ENCODE results near the gene GALNT16. TPM values are rescaled to one million over a fixed set of nuclear protein-coding genes. Genes with fewer than 3 reads are reported as not detected.

GALNT16 gene
- polyA plus RNA-seq, 3 donors, result 4.5 to 7.0 (median 6.4) TPM

DNA sequence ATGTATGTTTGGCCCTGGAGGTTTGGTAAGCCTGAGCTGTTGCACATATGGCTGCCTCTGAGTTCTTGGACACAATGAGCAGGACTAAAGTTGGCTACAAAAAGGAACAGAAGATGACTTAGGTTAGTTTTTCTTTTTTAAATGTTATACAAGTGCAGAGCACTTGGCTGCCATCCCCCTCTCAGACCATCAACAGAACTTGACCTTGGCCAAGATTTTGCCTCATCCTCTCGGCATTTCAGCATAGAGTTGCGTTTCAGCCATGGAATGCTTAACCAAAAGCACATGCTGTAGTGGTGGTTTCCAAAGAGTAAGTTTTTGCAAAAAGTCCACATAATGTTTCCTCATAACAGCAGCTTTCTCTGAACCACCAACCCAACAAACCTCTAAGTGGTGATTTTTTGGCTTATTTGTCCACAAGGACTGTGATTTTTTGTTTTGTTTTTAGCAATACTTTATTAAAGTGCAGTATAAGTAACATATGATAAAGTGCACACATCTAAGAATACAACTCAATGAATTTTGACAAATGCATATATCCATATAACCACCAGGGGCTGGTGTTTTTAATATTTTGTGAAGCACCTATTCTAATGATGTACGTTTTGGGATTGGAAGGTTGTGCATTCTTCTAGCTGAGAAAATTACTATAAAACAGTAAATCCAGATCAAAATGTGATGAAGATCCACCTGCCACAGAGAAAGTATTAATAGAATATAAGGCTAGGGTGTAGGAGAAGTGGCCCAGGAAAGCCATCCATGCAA is 12.1 kb upstream of the GALNT16 start:
- no peak for DNase-seq (ENCODE audit: extremely low read depth in 1 of 11, low read depth in 9 of 11, low spot score in 4 of 11)

DNA sequence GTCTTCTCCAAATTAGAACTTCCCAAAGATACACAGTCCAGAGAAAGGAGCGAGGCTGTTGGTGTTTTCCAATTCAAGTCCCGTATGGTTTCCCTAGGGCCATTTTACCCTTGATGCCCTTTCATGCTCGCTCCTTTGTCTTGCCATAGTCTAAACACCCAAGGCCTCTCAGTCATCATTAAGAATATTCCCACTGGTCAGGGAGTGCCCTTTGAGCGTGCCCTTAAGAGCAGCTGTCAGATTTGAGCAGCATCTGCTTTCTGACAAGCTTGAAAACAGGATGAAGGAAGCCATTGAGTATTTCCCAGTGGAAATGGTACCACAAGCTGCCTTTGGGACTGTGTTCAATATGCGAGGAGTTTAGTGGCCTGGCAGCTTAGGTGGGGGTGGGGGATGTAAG is 10.4 kb upstream of the GALNT16 start:
- DNase-seq (ENCODE audit: extremely low read depth in 1 of 11, low read depth in 9 of 11, low spot score in 4 of 11), result no peak

- DNase-seq (ENCODE audit: extremely low read depth in 1 of 11, low read depth in 9 of 11, low spot score in 4 of 11), result no peak
Measured at GRCh38 chr14:69252851-69253250, 7.1 kb upstream of the GALNT16 start.

DNA sequence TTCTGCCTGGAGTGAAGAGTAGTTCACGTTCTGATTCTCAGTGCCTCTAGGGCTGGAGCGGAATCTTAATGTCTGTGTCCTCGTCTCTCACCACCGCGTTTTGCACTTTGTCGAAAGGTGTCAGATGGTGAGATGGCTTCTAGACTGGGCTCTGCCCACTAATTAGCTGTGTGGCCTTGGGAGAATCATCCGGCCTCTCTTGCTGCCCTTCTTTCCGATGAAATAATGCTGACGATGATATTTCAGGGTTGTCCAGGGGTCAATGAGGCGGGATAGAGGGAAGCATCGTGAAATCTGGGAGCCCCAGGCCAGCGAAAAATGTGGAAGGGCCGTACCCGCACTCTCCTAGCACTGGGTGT is 811 bp upstream of the GALNT16 start:
- DNase-seq (ENCODE audit: extremely low read depth in 1 of 11, low read depth in 9 of 11, low spot score in 4 of 11), result no peak

DNA sequence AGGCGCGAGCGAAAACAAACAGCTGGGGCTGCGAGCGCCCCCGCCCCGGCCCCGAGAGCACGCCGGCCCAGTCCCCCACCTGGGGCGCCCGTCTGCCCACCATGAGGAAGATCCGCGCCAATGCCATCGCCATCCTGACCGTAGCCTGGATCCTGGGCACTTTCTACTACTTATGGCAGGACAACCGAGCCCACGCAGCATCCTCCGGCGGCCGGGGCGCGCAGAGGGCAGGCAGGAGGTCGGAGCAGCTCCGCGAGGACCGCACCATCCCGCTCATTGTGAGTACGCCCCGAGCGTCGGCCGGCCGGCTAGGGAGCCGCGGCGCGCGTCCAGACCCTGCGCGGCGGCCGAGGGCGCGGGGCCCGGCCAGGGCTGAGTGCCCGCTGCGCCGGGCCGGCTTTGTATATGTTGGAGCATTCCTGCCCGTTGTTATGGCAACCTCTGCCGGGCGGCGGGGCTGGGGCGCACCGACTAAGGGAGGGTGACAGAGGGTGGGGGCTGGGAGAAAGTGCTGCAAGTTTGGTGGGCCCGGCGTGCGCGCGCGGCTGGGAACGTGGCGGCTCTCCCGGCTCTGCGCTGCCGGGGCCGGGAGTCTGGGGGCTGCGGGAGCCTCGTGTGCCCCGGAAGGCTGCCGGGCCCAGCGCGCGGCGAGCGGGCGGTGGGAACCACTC is 367 bp downstream of the GALNT16 start:
- peak in 3 of 11 donors; percentile 23 to 41 (median 34) for DNase-seq (ENCODE audit: extremely low read depth in 1 of 11, low read depth in 9 of 11, low spot score in 4 of 11)

DNA sequence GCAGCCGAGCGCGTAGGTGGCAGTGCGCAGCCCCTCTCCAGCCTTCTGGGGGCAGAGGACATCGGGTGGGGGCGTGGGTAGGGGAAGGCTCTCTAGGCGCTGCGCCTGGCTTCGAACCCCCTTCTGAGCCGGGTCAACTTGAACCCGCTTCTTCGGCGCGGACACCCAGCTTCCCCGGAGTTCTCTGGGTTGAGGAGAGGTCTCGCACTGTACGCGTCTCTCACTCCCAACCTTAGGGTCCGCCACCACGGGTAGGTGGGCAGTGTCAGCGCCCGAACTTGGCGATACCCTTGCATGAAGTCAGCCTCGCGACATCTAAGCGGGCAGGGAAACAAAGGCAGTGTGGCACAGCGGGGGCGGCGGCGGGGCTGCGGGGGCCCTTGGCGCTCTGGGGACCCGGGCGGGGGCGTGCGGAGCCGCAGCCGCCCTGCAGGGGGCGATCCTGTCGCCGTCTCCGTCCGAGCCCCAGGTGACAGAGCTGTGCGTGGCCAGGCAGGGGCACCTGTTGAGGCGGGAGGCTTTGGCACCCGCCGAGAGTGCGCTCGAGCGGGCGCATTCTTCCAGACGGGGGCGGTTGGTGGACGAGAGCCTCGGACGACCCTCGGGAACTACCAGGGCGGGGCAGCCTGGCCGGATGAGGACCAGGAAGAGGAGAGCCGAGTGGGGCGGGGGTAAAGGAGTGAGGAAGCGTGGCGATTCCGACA is 1.1 kb downstream of the GALNT16 start:
- peak in 2 of 11 donors; percentile 8 to 16 for DNase-seq (ENCODE audit: extremely low read depth in 1 of 11, low read depth in 9 of 11, low spot score in 4 of 11)

- no peak for DNase-seq (ENCODE audit: extremely low read depth in 1 of 11, low read depth in 9 of 11, low spot score in 4 of 11)
Measured at GRCh38 chr14:69261761-69262331, 1.9 kb downstream of the GALNT16 start.

GRCh38 chr14:69262516-69262915 is 2.6 kb downstream of the GALNT16 start:
- no peak for DNase-seq (ENCODE audit: extremely low read depth in 1 of 11, low read depth in 9 of 11, low spot score in 4 of 11)

GRCh38 chr14:69263364-69263763 is 3.4 kb downstream of the GALNT16 start:
- no peak for DNase-seq (ENCODE audit: extremely low read depth in 1 of 11, low read depth in 9 of 11, low spot score in 4 of 11)

- DNase-seq (ENCODE audit: extremely low read depth in 1 of 11, low read depth in 9 of 11, low spot score in 4 of 11), result no peak
Measured at GRCh38 chr14:69263771-69264170, 3.8 kb downstream of the GALNT16 start.

DNA sequence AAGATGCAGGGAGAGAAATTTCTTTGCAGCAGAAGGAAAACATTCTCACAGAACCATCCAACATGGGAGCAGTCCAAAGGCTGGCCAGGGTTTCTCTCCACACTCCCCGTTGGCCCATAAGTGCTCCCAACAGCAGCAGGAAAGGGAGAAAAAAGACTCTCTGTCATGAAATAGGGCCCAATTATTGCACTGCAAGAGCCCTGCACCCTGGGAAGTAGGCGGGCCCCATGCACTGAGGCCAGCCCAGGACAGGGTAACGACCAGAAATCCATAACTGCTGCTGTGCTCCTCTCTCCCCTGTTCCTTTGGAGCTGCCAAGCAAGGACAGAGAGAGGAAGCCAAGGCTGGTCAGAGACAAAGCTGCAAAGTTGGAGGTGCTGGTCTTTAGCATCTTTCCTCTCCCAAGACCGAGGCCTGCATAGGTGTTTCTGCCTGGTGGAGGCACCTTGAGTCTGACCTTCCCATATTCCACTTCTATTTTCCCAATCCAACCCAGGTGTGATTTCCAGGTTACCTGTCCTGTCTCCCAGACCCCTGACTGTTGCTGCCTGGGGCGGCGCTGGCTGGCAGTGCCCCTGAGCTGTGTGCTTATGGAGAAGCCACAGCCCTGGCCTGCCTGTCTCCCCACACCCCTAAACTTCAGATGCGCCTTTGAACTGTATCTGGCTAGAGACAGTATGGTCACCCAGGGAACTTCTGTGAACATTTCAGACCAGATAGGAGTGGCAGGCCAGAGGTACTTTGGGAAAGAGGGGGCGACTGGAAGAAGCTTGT is 6.8 kb downstream of the GALNT16 start:
- no peak for DNase-seq (ENCODE audit: extremely low read depth in 1 of 11, low read depth in 9 of 11, low spot score in 4 of 11)

DNA sequence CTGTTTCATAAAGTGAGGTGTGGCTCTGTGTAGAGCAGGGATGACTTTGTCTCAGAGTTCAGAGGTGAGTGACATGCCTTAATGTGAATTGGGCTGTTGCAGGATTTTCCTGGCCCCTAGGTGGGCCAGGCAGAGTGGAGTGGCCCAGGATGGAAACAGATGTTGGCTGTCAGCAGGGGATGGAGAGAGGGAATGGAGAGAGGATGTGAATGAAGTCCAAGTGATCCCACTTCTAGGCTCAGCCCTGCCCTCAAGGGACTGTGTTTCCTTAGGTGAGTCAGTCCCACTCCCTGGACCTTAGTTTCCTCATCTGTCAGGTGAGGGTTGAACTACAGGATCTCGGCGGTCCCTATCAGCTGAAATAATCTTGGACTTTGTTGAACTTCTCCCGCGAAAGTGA is 7.5 kb downstream of the GALNT16 start:
- no peak for DNase-seq (ENCODE audit: extremely low read depth in 1 of 11, low read depth in 9 of 11, low spot score in 4 of 11)

- DNase-seq (ENCODE audit: extremely low read depth in 1 of 11, low read depth in 9 of 11, low spot score in 4 of 11), result no peak
Measured at GRCh38 chr14:69268223-69268622, 8.3 kb downstream of the GALNT16 start.

DNA sequence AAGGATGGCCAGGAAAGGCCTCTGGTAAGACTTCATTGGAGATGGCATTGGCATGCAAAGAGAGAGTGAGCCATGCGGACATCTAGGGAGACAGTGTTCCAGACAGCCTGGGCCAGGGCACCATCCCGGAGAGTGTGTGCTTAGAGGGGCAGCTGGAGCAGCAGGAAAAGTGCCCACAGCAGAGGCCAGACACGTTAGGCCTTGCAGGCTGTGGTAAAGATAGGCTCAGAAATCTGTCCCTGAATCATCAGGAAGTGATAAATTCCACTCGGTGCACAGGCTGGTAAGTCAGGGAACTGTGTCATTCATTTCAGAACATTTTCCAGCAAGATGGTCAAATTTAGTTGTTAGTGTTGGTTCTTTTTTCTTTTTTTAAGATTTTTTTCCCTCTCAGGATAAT is 8.8 kb downstream of the GALNT16 start:
- no peak for DNase-seq (ENCODE audit: extremely low read depth in 1 of 11, low read depth in 9 of 11, low spot score in 4 of 11)

- DNase-seq (ENCODE audit: extremely low read depth in 1 of 11, low read depth in 9 of 11, low spot score in 4 of 11), result no peak
Measured at GRCh38 chr14:69269381-69269780, 9.4 kb downstream of the GALNT16 start.

DNA sequence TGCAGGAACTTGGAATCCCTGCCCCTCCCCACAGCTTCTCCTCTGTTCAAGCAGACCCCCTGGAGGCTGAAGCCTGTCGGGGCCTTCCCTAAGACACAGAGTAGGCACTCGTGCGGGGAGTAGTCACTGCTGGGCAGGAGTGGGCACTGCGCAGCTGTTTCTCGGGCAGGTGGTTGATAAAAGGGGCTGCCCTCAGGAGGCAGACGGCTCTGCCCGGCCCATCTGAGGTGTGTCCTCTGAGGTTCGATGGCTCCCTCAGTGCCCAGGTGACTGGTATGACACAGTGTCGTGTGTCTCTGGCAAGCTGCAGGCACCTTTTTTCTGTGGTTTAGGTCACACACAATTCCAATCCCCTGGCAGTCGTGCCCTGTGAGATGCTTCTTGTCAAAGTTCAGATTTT is 10.1 kb downstream of the GALNT16 start:
- DNase-seq (ENCODE audit: extremely low read depth in 1 of 11, low read depth in 9 of 11, low spot score in 4 of 11), result no peak

DNA sequence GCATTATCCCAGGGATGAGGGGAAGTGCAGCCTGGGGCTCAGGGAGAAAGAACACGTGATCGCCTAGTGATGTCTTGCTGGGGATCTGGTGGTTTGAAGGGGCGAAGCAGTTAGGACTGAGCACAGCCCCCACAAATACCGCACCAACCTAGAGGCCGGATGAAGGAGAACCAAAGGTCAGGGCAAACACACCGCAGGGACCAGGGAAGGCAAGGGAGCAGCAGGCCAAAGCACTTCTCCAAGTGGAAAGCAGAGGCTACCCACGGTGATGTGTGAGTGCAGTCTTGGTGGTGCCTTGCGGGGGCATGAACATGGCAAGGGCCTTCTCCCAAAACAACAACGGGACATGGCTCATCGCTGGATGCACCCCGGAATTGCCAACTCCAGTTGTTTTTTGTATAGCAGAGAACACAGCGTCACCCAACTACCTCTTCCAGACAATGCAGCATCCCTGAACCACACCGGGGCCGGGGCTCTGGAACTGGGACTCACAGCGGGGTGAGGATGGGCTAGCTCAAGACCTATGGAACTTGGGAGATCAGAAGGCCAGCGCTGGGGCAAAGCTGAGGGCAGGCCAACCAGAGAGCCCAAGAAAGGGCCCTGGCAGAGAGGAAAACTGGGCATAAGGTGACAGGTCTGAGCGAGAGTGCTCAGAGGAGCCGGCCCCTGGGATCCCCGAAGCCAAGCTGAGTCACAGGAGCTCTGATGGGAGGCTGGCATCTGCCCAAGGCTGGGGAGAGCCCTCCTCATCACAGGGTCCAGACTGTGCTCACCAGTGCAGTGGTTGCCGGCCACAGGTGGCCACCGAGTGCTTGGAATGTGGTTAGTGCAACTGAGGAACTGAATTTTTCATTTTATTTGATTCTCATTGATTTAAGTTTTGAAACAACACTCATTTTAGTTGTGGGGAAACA is 11.1 kb downstream of the GALNT16 start:
- DNase-seq (ENCODE audit: extremely low read depth in 1 of 11, low read depth in 9 of 11, low spot score in 4 of 11), result no peak

DNA sequence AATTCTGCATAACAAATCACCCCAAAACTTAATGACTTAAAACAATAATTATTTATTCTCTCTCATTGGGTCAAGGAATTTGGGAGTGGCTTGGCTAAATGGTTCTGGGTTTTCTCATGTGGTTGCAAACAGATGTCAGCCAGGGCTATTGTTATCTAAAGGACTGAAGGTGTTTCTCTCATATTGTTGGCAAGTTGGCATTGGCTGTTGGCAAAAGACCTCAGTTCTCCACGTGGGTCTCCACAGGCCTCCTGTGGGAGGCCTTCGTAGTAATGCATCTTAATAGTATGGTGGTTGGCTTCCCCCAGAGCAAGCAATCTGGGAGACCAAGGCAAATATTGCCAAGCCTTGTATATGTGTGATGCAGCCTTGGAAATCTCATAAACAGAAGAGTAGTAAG is 14.4 kb downstream of the GALNT16 start:
- DNase-seq (ENCODE audit: extremely low read depth in 1 of 11, low read depth in 9 of 11, low spot score in 4 of 11), result no peak
